Stomach (tissue), 4 donors: Measurements from ENCODE around the gene NYAP2.

Experiments used
- CTCF ChIP-seq, 7 experiments: fragments of 450-650 bp in 4 of 7; fragments of 200-600 bp in 3 of 7; sonication (generic) in 3 of 7; IDR thresholded peaks; one replicate each; pipeline ENCODE4 v1.5.1; 2016 to 2019; ENCODE audit warnings: antibody characterized with exemption in 7 of 7, control low read depth in 2 of 7, mild to moderate bottlenecking in 1 of 7
- POLR2A ChIP-seq, 4 donors: fragments of 450-650 bp; IDR thresholded peaks; one replicate each; pipeline ENCODE4 v1.6.1; 2016; ENCODE audit warnings: antibody characterized with exemption in 4 of 4, control low read depth in 2 of 4, mild to moderate bottlenecking in 1 of 4, moderate library complexity in 1 of 4
- POLR2AphosphoS5 ChIP-seq, 3 donors: sonication (generic); formaldehyde crosslinking; IDR thresholded peaks; one replicate each; pipeline ENCODE4 v1.6.1; 2016; ENCODE audit warnings: antibody characterized with exemption in 3 of 3

DNA sequence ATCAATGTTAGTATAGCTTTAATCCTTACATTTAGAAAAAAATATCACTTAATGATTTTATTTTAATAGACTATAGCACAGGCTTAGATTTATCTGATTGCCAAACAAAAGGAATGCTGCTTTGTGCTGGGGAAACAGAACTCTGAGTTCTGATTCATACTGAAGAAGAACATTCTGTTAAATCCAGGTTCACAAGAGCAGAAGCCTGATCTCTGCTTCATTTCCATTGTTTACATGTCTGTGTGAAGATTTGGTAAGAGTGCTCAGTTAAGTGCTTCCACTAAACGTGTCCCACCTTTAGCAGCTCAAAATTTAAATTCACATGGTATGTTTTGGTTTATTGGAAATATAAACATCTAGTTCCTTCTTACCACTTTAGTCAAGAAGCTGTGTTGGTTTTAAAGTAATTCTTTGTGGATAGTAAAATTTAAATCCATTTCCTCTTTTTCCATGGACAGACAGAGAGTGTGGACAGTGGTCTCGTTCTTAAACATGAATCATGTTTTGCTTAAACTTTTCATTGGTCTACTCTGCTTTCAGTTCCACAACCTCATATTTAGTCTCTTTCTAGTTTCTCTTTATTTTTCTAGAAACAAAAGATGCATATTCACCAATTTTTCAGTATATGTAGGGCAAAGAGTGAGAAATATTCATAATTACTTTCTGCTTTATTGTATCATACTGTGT is 59.1 kb downstream of the NYAP2 start:
- TF ChIP-seq POLR2A (IDR thresholded peaks at IDR 0.05) (no peak), CTCF (IDR thresholded peaks at IDR 0.05) (no peak), POLR2AphosphoS5 (IDR thresholded peaks at IDR 0.05) (no peak)
